ENCODE measurements around the gene RPL6.

RPL6 gene

DNA sequence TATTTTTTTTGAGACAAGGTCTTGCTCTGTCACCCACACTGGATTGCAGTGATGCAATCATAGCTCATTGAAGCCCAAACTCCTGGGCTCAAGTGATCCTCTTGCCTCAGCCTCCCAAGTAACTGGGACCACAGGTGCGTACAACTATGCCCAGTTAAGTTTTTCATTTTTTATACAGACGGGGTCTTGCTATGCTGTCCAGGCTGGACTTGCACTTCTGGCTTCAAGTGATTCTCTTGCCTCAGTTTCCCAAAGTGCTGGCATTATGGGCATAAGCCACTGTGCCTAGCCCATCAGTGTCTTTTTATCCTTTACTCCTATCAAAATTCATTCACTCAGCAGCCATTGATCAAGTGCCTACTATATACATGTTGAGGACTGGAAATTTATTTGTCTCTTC lies 18.4 kb upstream of the RPL6 start:
- H3K4me3 ChIP-seq (ENCODE audit: low read depth, low read length), result no peak overlapping the region

DNA sequence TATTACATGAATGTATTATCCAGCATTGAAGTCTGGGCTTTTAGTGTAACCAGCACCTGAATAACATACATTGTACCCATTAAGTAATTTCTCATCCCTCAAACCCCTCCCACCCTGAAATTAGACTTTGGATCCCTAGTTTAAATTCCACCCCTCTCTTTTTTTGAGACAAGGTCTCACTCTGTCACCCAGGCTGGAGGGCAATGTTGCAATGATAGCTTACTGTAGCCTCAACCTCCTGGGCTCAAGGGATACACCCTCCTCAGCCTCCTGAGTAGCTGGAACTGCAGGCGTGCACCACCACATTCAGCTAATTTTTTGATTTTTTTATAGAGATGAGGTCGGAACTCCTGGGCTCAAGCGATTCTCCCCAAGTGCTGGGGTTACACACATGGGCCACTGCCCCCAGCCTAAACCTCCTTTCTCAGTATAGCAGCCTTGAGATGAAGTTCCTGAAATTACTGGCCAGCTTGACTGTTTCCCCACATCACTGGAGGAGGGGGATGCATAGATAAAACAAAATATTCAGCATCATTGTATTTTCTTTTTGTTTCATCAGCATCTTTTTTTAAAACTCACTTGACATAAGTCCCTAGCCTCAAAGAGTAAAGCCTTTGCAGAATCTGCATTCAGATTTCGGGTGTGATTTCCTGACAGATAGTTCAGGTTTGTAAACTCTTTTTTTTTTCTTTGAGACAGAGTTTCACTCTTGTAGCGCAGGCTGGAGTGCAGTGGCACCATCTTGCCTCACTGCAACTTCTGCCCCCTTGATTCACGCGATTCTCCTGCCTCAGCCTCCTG lies 16.4 kb upstream of the RPL6 start:
- no peak overlapping the region for H3K4me3 ChIP-seq (ENCODE audit: low read depth, low read length)
- DNase-seq (ENCODE audit: low read depth), result no peak
- TF ChIP-seq, protein P1, sequence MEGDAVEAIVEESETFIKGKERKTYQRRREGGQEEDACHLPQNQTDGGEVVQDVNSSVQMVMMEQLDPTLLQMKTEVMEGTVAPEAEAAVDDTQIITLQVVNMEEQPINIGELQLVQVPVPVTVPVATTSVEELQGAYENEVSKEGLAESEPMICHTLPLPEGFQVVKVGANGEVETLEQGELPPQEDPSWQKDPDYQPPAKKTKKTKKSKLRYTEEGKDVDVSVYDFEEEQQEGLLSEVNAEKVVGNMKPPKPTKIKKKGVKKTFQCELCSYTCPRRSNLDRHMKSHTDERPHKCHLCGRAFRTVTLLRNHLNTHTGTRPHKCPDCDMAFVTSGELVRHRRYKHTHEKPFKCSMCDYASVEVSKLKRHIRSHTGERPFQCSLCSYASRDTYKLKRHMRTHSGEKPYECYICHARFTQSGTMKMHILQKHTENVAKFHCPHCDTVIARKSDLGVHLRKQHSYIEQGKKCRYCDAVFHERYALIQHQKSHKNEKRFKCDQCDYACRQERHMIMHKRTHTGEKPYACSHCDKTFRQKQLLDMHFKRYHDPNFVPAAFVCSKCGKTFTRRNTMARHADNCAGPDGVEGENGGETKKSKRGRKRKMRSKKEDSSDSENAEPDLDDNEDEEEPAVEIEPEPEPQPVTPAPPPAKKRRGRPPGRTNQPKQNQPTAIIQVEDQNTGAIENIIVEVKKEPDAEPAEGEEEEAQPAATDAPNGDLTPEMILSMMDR (conservative IDR thresholded peaks at IDR 0.05; ENCODE audit: low read depth, low read length), result no peak

More for the DNA sequence above, 18.4 kb upstream of the RPL6 start:
- DNase-seq (ENCODE audit: low read depth), result no peak
- TF ChIP-seq, protein P1 (conservative IDR thresholded peaks at IDR 0.05; ENCODE audit: low read depth, low read length), result no peak

DNA sequence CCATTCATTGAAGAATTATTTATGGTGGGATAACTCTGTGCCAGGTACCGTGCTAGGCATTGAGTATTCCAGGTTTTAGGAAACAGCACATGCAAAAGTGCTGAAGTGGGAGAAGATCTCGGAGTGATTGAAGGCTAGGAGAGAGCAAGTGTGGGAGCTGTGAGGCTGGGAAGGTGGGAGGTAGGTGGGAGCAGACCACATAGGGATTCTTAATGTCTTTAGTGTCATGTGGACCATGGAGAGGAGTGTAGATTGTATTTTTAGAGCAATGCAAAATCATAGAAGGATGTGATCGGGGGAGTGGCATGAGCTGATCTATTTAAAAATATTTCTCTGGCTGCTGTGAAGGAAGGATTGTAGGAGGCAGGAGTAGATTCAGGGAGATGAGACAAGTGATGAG lies 14.7 kb upstream of the RPL6 start:
- TF ChIP-seq, protein P1 (conservative IDR thresholded peaks at IDR 0.05; ENCODE audit: low read depth, low read length), result no peak
- DNase-seq (ENCODE audit: low read depth), result no peak
- no peak overlapping the region for H3K4me3 ChIP-seq (ENCODE audit: low read depth, low read length)

DNA sequence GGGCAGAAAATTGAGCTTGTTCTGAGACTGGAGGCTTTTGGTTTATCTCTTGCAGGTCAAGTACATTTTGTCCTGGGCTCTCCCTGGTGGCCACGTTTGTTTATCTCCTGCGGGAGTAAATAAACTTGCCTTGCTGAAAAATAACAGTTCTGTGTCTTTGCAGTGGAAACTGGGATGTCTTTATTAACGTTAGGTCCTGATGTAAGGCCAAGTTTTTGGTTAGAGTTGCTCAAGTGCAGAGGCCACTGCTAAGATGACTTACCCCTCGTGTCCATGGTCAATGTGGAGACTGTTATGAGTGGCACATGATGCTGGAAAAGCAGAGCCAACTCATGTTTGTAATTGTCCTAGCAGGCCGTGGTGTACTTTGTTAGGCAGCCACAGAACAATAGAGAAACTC lies 13.1 kb upstream of the RPL6 start:
- TF ChIP-seq, protein P1 (conservative IDR thresholded peaks at IDR 0.05; ENCODE audit: low read depth, low read length), result no peak
- no peak overlapping the region for H3K4me3 ChIP-seq (ENCODE audit: low read depth, low read length)
- DNase-seq (ENCODE audit: low read depth), result peak; percentile 51

DNA sequence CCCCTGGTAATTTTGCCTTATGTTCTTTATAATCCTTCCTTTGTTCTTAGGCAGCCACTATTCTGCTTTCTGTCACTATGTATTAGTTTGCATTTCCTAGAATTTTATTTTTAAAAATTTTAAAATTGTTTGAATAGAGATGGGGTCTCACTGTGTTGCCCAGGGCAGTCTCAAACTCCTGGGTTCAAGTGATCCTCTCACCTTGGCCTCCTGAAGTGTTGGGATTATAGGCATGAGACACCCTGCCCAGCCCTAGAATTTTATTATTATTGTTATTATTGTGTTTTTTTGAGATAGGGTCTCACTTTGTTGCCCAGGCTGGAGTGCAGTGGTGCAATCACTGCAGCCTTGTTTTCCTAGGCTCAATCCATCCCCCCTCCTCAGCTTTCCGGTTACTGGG lies 12.0 kb upstream of the RPL6 start:
- DNase-seq (ENCODE audit: low read depth), result no peak
- TF ChIP-seq, protein P1 (conservative IDR thresholded peaks at IDR 0.05; ENCODE audit: low read depth, low read length), result no peak
- no peak overlapping the region for H3K4me3 ChIP-seq (ENCODE audit: low read depth, low read length)

DNA sequence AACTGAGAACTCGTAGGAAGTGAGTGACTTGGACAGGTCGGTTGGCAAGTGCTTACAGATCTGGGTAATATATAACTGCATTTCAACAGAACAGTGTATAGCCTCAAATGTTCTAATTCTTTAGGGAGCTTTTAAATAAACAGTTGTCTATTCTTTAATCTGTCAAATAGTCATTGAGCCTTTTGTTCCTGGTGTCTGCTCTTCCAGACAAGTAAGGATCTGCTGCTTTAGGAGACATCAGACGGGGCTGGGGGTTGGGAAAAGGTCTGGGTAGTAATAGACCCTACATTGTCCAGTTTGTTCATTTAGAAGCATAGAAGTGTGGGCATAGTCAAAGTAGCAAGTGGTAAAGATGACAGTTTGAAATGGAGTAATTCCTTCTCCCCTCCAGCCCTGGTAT lies 11.3 kb upstream of the RPL6 start:
- no peak overlapping the region for H3K4me3 ChIP-seq (ENCODE audit: low read depth, low read length)
- DNase-seq (ENCODE audit: low read depth), result no peak
- TF ChIP-seq, protein P1 (conservative IDR thresholded peaks at IDR 0.05; ENCODE audit: low read depth, low read length), result no peak
